Calu3 (cell line): ENCODE results near the gene TBC1D10B. TPM values are rescaled to one million over a fixed set of nuclear protein-coding genes. Genes with fewer than 3 reads are reported as not detected.
A peak's percentile ranks its signal among the peaks of the same experiment; 100 is the strongest.

Source experiments
- BruUV-seq: library from RNA; stranded (reverse); fragments of 400-500 nt; replicated peaks from 2 replicates; lab custom pipeline; 2021; lab: Mats Ljungman, UMichigan
- CTCF ChIA-PET: fragments of 300-600 bp; sonication (Branson Sonifier 250); formaldehyde crosslinking; loops from one replicate; lab custom pipeline; 2022; ENCODE audit warnings: antibody characterized with exemption; lab: Charles Lee
- DNase-seq: peaks from one replicate; pipeline ENCODE4 v3.0.0; 2022
- H3K27ac Mint-ChIP-seq: one replicate; pipeline ENCODE4 v1.8.0; 2022; ENCODE audit warnings: mixed read lengths; ENCODE audit not compliant: unreplicated experiment
- H3K27me3 Mint-ChIP-seq: one replicate; pipeline ENCODE4 v1.8.0; 2022; ENCODE audit warnings: mixed read lengths; ENCODE audit not compliant: unreplicated experiment
- H3K36me3 Mint-ChIP-seq: one replicate; pipeline ENCODE4 v1.8.0; 2022; ENCODE audit warnings: mild to moderate bottlenecking, moderate library complexity, mixed read lengths; ENCODE audit not compliant: insufficient read depth, unreplicated experiment
- H3K4me1 Mint-ChIP-seq: one replicate; pipeline ENCODE4 v1.8.0; 2022; ENCODE audit warnings: mild to moderate bottlenecking, low read depth, mixed read lengths; ENCODE audit not compliant: unreplicated experiment
- H3K4me3 Mint-ChIP-seq: one replicate; pipeline ENCODE4 v1.8.0; 2022; ENCODE audit warnings: mild to moderate bottlenecking, low read depth, moderate library complexity, mixed read lengths; ENCODE audit not compliant: unreplicated experiment
- H3K9me3 Mint-ChIP-seq: one replicate; pipeline ENCODE4 v1.8.0; 2022; ENCODE audit warnings: low read depth, mixed read lengths; ENCODE audit not compliant: unreplicated experiment
- CTCF ChIP-seq: fragments of 200-600 bp; IDR thresholded peaks from one replicate; pipeline ENCODE4 v1.8.0; 2022; ENCODE audit warnings: antibody characterized with exemption; ENCODE audit not compliant: unreplicated experiment
- intact Hi-C: fragments of 100-400 bp; cut with micrococcal nuclease; formaldehyde crosslinking; loops from one replicate; pipeline ENCODE4 v1.10.0; 2022; ENCODE audit not compliant: unreplicated experiment
- total RNA-seq: library from RNA; stranded (reverse); gene quantifications from 2 replicates; pipeline ENCODE4 v1.2.3, GENCODE V29; 2022

Gene TBC1D10B
- total RNA-seq, 1 experiment from 2014 or later, result 66.4 TPM

GRCh38 chr16:30356401-30357084 lies 13.8 kb downstream of the TBC1D10B start:
- peak overlapping the region; percentile 99 for H3K27ac Mint-ChIP-seq

GRCh38 chr16:30355954-30356308 lies 14.4 kb downstream of the TBC1D10B start:
- no peak for TF ChIP-seq CTCF
- DNase-seq, result no peak
- peak overlapping the region; percentile 99 for H3K27ac Mint-ChIP-seq
- no peaks in the 10 kb centered on the region for H3K9me3 Mint-ChIP-seq
- peak overlapping the region; percentile 90 for H3K4me3 Mint-ChIP-seq
- TSS peak; percentile 65 for BruUV-seq
- peaks cover 81% of the 10 kb centered on the region for H3K36me3 Mint-ChIP-seq
- intact Hi-C loops, result loop anchor here (2.0 kb wide), 1 partner anchor 15 kb away; the partner anchor contains the start of gene TBC1D10B
- CTCF ChIA-PET, result interaction anchor here (1.0 kb wide), 1 partner anchor 15 kb away, joined by 4 read pairs; no protein-coding TSS in a partner anchor
- peaks cover 54% of the 10 kb centered on the region for H3K4me1 Mint-ChIP-seq
- H3K27me3 Mint-ChIP-seq, result no peaks in the 10 kb centered on the region

More at GRCh38 chr16:30356401-30357084, 13.8 kb downstream of the TBC1D10B start:
- no peaks in the 10 kb centered on the region for H3K27me3 Mint-ChIP-seq
- peak overlapping the region; percentile 90 for H3K4me3 Mint-ChIP-seq
- H3K4me1 Mint-ChIP-seq, result peaks cover 58% of the 10 kb centered on the region
- no peak for TF ChIP-seq CTCF
- DNase-seq, result no peak
- CTCF ChIA-PET, result interaction anchor here (0.6 to 0.8 kb wide), 2 partner anchors 14 to 420 kb away, joined by 3 to 5 read pairs; partner anchors contain the start of gene TBC1D10B
- BruUV-seq, result no TSS peak
- intact Hi-C loops, result no loop called here
- H3K9me3 Mint-ChIP-seq, result no peaks in the 10 kb centered on the region
- H3K36me3 Mint-ChIP-seq, result peaks cover 77% of the 10 kb centered on the region

- intact Hi-C loops, result loop anchor here (2.0 kb wide), 1 partner anchor 15 kb away; the partner anchor contains the start of gene TBC1D10B
- no peak for TF ChIP-seq CTCF
- CTCF ChIA-PET, result interaction anchor here (0.6 to 1.1 kb wide), 3 partner anchors 15 to 263 kb away, joined by 3 to 4 read pairs (median 3); partner anchors contain the start of gene TBX6
- H3K9me3 Mint-ChIP-seq, result no peaks in the 10 kb centered on the region
- DNase-seq, result peak; percentile 95
- H3K27me3 Mint-ChIP-seq, result no peaks in the 10 kb centered on the region
- no TSS peak for BruUV-seq
- H3K27ac Mint-ChIP-seq, result peak within 1 kb of the TSS; percentile 99
- H3K4me3 Mint-ChIP-seq, result peak within 1 kb of the TSS; percentile 90
- H3K36me3 Mint-ChIP-seq, result peaks cover 81% of the 10 kb centered on the region
- peaks cover 48% of the 10 kb centered on the region for H3K4me1 Mint-ChIP-seq
These were observed 14.9 kb downstream of the TBC1D10B start, which contains the start of gene CD2BP2 for GRCh38 chr16:30355144-30355953. Gene CD2BP2, minus strand, starts transcription at chr16:30355308. Its CDS starts 627 bp downstream, at chr16:30354681.

GRCh38 chr16:30354423-30355143 lies 15.7 kb downstream of the TBC1D10B start:
- peaks cover 42% of the 10 kb centered on the region for H3K4me1 Mint-ChIP-seq
- intact Hi-C loops, result loop anchor here (2.0 kb wide), 1 partner anchor 16 kb away; the partner anchor contains the start of gene TBC1D10B
- H3K9me3 Mint-ChIP-seq, result no peaks in the 10 kb centered on the region
- BruUV-seq, result TSS peak; percentile 40
- no peak for TF ChIP-seq CTCF
- H3K27me3 Mint-ChIP-seq, result no peaks in the 10 kb centered on the region
- peak overlapping the region; percentile 90 for H3K4me3 Mint-ChIP-seq
- H3K36me3 Mint-ChIP-seq, result peaks cover 81% of the 10 kb centered on the region
- CTCF ChIA-PET, result interaction anchor here (0.6 to 1.1 kb wide), 3 partner anchors 16 to 263 kb away, joined by 3 to 4 read pairs (median 3); partner anchors contain the start of gene TBX6
- peak overlapping the region; percentile 99 for H3K27ac Mint-ChIP-seq
- no peak for DNase-seq
